GM21723 (cell line): ENCODE measurements around the gene FAM181A.

Source experiments
- ATAC-seq: cut with Tn5 transposase; IDR thresholded peaks from one replicate; pipeline ENCODE4 v1.9.1; 2021; ENCODE audit warnings: mild to moderate bottlenecking, moderate library complexity; ENCODE audit not compliant: unreplicated experiment

FAM181A gene

GRCh38 chr14:93926873-93927799 lies at the start of gene FAM181A:
TSS of gene FAM181A (plus strand) at chr14:93927344. CDS start at chr14:93928286, 942 bp downstream.
- no peak for ATAC-seq

- ATAC-seq: no peak
These were observed 48.9 kb upstream of the FAM181A start for GRCh38 chr14:93878212-93878611.

- no peak for ATAC-seq
These were observed 48.3 kb upstream of the FAM181A start for GRCh38 chr14:93878871-93879270.

- ATAC-seq: no peak
These were observed 47.7 kb upstream of the FAM181A start for GRCh38 chr14:93879362-93879983.

GRCh38 chr14:93880021-93880820 lies 46.9 kb upstream of the FAM181A start:
- no peak for ATAC-seq

- no peak for ATAC-seq
These were observed 42.2 kb upstream of the FAM181A start for GRCh38 chr14:93884950-93885349.

GRCh38 chr14:93888995-93889394 lies 38.1 kb upstream of the FAM181A start:
- no peak for ATAC-seq

- no peak for ATAC-seq
These were observed 37.2 kb upstream of the FAM181A start for GRCh38 chr14:93889739-93890483.

GRCh38 chr14:93891756-93892504 lies 35.2 kb upstream of the FAM181A start:
- ATAC-seq: no peak

- ATAC-seq: no peak
These were observed 34.7 kb upstream of the FAM181A start for GRCh38 chr14:93892505-93892839.

- no peak for ATAC-seq
These were observed 34.1 kb upstream of the FAM181A start for GRCh38 chr14:93892923-93893558.

- no peak for ATAC-seq
These were observed 33.4 kb upstream of the FAM181A start for GRCh38 chr14:93893661-93894261.

GRCh38 chr14:93895023-93895604 lies 32.0 kb upstream of the FAM181A start:
- no peak for ATAC-seq

GRCh38 chr14:93897476-93897845 lies 29.7 kb upstream of the FAM181A start:
- ATAC-seq: no peak

GRCh38 chr14:93898081-93898611 lies 29.0 kb upstream of the FAM181A start:
- no peak for ATAC-seq

- ATAC-seq: no peak
These were observed 28.4 kb upstream of the FAM181A start for GRCh38 chr14:93898731-93899130.

- ATAC-seq: no peak
These were observed 25.3 kb upstream of the FAM181A start for GRCh38 chr14:93901813-93902212.

GRCh38 chr14:93902619-93903307 lies 24.4 kb upstream of the FAM181A start:
- ATAC-seq: no peak
